DMS79 (cell line): ENCODE results near the gene ANKS1A.
A peak's percentile ranks its signal among the peaks of the same experiment; 100 is the strongest.
"Not testable (repeated sequence)": the region's sequence is repeated elsewhere in the genome, so short reads cannot be mapped to it uniquely, and the experiment has no call there.

Source experiments
- DNase-seq: peaks from one replicate; lab custom pipeline; 2025; lab: John Stamatoyannopoulos, UW

ANKS1A gene, protein sequence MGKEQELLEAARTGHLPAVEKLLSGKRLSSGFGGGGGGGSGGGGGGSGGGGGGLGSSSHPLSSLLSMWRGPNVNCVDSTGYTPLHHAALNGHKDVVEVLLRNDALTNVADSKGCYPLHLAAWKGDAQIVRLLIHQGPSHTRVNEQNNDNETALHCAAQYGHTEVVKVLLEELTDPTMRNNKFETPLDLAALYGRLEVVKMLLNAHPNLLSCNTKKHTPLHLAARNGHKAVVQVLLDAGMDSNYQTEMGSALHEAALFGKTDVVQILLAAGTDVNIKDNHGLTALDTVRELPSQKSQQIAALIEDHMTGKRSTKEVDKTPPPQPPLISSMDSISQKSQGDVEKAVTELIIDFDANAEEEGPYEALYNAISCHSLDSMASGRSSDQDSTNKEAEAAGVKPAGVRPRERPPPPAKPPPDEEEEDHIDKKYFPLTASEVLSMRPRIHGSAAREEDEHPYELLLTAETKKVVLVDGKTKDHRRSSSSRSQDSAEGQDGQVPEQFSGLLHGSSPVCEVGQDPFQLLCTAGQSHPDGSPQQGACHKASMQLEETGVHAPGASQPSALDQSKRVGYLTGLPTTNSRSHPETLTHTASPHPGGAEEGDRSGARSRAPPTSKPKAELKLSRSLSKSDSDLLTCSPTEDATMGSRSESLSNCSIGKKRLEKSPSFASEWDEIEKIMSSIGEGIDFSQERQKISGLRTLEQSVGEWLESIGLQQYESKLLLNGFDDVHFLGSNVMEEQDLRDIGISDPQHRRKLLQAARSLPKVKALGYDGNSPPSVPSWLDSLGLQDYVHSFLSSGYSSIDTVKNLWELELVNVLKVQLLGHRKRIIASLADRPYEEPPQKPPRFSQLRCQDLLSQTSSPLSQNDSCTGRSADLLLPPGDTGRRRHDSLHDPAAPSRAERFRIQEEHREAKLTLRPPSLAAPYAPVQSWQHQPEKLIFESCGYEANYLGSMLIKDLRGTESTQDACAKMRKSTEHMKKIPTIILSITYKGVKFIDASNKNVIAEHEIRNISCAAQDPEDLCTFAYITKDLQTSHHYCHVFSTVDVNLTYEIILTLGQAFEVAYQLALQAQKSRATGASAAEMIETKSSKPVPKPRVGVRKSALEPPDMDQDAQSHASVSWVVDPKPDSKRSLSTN

DNA sequence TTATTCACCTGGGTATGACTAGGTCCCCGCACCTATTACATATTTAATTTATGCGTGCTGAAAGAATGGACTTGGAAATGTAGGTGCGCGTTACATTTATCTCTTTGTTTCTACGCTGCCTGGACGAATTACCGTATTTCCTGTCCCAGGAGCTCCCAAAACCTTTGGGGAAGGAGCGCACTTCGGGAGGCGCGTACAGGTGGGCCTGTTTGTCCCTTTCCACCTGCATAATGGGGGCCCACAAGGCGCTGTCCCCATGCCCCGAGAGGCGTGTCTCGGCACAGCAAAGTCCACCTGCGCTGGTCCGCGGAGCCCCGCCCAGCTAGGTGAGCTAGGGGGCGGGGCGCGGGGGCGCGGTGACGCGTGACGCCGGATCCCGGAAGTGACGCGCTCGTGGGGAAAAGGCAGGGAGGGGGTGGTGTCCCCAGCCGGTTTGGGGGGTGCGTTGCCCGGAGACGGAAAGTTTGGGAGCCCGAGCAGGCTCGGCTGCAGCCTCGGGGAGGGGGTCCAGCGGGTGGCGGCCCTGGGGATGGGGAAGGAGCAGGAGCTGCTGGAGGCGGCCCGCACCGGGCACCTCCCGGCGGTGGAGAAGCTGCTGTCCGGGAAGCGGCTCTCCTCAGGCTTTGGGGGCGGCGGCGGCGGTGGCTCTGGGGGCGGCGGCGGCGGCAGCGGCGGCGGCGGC is at the start of gene ANKS1A:
Gene ANKS1A, plus strand, starts transcription at position 382 of the 682 bp plus-strand sequence. Its CDS starts 148 bp downstream, at position 530.
- DNase-seq = peak; percentile 71

DNA sequence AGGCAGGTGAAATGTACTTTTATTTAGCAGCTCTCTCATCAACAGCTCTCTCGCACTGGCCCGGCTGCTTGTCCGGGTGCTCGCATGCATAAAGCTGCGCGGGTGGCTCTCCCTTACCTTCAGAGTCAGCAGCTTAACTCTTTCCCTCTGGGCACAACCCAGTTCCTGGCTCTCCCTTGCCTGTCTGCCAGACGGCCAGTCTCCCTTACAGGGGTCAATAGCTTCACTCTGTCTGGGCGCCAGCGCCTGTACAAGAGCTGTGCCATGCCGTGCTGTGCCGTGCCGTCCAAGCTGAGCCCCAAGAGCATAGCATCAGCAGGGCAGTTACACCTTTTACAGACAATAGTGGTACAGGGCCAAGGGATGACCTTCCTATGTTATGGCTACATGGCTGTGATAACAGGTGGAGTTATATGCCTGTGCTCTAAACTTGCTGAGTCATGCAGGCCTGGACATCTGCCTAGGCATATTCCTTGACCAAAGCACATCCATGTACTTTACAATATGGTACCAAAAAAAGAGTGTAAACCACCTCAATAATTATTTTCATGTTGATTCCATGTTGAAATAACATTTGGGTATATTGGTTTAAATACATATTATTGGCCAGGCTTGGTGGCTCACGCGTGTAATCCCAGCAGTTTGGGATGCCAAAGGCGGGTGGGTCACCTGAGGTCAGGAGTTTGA is 49.2 kb upstream of the ANKS1A start:
- no peak for DNase-seq

DNA sequence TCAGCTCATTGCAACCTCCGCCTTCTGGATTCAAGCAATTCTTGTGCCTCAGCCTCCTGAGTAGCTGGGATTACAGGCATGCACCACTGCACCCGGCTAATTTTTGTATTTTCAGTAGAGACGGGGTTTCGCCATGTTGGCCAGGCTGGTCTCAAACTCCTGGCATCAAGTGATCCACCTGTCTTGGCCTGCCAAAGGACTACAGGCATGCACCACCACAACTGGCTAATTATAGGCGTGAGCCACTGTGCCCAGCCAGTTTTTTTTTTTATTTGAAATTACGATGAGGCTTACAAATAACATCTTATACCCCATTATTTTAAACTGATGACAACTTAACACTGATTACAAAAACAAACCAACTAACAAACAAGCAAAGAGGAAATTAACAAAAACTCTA is 40.0 kb upstream of the ANKS1A start:
- DNase-seq = not testable (repeated sequence)

DNA sequence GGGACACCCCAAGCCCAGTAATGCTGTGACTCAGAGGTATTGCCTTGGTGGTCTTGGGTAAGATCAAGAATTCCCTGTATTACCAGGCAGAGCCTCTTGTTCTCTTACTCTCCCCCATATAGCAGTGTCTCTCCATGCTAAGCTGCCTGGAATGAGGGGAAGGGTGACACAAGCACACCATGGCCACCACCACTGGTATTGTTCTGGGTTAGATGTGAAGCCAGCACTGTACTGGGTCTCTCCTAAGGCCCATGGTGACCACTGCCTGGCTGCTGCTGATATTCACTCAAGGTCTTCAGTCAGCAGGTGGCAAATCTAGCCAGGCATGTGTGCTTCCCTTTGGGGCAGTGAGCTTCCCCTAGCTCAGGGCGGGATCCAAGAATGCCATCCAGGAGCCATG is 37.7 kb upstream of the ANKS1A start:
- no peak for DNase-seq

DNA sequence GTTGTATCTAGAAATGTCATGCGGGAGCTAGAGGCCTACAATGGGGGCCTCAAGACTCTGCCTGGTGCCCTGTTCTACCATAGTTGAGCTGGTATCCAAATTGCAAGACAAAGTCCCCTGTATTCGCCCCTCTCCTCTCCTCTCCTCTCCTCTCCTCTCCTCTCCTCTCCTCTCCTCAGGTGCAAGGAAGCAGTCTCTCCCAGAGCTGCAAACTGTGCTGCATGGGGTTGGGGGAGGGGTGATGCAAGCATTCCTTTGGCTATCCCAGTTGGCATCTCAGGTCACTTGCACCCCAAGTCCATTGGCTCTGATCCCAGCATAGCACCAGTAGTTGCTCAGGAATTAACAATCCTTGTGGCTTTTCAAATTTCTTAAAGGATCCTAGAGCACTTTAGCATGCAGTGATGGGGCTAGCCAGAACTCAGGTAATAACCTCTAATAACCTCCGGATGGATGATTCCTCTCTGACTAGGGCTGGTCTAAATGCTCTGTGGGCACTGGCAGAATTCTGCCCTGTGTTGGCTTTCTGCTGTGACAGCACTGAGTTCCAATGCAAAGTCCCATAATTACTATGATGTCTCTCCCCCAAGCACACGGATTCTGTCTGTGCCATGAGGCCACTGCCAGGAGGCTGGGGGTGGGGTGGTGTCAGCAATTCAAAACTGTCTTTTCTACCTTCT is 36.5 kb upstream of the ANKS1A start:
- no peak for DNase-seq

DNA sequence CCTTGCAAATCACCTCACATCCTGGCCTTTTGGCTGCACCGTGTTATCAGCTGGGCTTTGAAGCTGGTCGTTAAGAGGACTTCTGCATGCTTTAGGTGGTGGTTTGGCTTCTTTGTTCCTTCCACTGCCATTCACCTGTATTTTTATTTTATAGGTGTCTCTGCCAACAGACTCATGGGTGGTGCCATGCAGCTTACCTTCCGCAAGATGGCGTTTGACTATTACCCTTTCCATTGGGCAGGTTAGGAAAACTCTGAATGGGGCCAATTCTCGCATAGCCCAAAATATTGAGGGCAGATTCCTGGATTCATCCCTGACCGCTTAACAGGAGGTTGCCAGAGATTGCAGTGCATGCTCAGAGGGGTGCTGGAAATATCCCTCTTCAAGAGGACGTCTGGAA is 33.6 kb upstream of the ANKS1A start:
- DNase-seq = no peak

DNA sequence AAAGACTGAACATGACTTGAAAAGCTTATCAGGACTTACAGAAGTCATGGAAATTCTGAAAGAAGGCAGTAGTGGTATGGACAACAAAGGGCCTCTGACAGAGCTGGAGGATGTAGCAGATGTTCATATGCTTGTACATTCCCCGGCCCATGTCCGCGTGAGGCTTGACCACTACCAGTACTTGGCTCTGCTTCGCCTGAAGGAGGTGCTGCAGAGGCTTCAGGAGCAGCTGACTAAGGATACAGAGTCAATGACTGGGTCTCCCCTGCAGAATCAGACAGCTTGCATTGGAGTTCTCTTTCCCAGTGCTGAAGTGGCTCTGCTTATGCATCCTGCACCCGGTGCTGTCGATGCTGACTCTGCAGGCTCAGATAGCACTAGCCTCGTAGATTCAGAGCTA is 30.4 kb upstream of the ANKS1A start:
- no peak for DNase-seq

DNA sequence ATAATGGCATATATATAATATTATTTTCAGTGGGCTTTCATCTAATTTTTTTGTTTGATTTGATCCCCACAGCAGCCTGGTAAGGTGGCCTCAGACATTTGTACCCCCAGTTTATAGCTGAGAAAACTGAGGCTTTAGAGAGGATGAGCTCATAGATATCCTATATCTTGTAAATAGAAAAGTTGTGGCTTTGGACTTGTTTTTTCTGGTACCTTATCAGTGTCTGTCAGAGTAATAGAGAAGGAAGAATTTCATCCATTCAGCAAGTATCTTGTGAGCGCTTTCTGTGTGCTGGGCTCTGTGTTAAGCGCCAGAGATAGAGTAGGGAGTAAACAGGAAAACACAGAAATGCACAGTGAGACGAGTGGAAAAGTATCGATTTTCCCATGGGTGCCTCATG is 29.1 kb upstream of the ANKS1A start:
- DNase-seq = no peak

DNA sequence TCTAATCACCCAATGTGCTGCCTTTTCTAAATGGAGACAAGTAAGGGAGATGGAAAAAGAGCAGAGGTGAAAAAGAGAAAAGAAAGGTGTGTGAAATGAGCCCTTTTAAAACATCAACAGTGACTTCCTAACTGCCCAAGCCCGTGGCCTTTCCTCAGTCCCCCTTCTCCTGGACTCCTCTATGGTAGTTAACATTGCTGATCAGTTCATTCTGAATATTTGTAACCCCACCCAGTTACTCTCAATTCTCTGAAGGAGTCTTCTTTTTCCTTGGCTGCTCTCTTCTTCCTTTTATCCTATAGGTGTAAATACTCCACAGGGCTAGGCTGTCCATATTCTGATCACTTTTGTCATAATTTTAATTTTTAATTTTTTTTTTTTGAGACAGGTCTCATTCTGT is 28.3 kb upstream of the ANKS1A start:
- DNase-seq = no peak

DNA sequence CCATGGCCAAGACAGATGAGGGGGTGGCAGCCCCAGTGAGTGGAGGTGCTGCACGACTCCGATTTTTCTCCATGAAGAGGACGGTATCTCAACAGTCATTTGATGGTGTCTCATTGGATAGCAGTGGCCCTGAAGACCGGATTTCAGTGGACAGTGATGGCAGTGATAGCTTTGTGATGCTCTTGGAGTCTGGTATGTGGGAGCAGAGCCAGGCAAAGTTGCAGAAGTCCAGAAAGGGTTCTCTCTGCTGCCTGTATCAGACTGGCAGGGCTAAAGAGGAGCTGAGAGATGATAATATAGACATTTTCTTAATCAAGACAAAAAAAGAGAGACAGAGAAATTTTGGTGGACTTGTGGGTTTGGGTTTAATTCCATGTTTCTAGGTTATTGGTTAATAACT is 25.0 kb upstream of the ANKS1A start:
- no peak for DNase-seq

DNA sequence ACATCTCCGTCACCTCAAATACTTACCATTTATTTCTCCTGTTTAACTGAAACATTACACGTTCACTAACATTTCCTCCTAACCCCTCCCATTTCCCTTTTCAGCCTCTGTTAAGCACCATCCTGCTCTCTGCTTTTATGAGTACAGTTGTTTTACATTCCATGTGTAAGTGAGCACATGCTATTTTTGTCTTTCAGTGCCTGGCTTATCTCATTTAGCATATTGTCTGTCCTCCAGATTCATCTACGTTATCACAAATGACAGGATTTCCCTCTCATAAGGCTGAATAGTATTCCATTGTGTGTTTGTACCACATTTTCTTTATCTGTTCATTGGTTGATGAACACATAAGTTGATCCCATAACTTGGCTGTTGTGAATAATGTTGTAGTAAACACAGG is 23.9 kb upstream of the ANKS1A start:
- no peak for DNase-seq

DNA sequence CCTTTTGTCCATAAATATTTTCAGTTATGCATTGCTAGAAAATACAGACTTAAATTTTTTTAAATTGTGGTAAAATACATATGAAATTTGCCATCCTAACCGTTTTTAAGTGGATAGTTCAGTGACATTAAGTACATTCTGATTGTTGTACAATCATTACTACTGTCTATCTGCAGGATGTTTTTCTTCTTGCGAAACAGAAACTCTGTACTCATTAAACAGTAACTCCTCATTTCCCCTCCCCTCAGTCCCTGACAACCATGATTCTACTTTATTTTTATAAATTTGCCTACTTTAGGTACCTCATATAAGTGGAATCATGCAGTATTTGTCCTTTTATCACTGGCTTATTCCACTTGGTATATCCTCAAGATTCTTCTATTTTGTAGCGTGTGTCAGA is 22.5 kb upstream of the ANKS1A start:
- no peak for DNase-seq

DNA sequence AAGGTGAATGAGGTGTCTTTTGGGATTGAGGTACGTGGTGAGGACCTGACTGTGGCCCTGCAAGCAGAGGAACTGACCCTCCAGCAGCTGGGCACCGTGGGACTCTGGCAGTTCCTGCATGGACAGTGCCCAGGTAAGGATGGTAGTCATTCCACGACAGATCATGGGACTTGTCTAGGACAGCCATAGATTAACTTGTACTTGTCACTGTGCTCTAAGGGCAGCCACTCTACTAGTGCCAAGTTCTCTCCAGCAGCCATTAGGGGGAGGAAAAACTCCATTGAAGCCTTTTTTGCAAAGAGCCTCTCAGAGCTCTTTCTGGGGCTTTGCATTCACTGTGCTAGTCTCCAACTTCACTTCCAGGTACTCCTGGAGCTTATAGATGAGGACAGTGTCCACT is 21.6 kb upstream of the ANKS1A start:
- DNase-seq = no peak

DNA sequence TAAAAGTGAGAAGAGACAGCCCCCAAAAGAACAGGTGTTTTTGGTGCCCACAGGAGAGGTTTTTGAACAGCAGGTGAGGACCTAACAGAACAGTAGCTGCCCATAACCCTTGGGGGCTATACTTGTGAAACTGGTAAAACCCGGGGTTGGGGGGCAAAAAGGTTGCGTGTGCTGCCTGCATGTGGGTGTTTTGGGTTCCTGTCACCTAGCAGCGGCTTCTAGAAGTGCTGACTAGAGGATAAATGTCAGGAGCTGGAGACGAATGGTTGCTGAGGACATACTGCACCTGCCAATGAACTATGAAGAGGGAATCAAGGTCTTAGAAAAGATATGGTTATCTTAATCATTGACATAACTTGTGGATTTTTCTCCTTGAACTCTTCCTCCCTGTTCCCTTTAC is 17.2 kb upstream of the ANKS1A start:
- DNase-seq = no peak

DNA sequence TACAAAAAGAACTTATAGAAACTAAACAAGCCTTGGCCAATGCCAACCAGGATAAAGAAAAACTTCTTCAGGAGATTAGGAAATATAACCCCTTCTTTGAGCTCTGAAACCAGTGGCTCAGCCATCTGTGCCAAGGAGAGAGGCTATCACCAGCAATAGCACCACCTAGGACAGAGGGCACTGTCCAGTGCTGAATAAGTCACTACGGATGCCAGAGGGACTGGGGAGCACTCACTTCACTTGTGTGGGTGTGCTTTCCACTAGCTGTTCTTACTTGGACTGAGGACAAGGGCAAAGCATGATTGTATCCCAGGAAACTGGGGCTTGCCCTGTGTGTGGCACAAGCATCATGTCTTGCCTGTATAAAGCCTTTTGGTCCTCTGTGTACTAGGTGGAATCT is 16.7 kb upstream of the ANKS1A start:
- DNase-seq = no peak

DNA sequence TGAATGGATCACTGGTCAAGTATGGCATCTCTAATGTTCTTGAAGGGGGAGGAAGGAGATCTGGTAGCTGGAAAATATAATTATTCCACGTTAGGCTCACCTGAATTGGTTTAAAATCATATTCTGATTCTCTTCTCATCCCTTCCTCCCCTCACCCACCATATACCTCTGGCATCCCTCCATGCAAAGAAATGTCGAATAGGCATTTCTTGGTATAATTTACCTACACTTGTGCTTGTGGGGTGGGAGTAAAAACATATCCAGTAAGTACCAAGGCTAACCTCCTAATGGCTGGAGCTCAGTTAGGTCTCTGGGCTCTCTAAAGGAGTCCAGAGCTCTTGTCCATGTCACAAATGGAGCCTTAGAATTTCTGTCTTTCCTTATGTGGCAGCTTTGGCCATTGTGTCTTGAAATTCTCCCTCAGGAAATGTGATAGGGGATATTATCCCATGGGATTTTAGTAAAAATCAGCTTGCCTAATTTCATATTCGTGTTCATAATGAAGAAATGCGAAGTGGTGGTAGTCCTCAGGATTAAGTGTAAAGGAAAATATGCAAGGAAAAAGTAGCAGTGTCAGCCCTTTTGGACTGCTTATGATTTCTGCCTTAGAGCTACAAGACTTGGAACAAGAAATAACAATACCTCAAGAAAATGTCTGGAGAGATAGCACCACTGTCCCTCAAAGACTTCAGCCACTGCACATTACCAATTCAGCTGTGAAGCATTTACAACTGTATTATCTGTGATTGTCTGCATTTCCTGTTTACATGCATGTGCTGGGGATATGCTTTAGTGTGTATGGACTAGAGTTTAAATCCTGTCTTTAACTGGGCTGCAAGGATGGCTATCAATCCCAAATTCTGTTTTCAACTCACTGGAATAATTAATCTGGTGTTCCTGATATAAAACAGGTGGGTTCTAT is 13.5 kb upstream of the ANKS1A start:
- no peak for DNase-seq

DNA sequence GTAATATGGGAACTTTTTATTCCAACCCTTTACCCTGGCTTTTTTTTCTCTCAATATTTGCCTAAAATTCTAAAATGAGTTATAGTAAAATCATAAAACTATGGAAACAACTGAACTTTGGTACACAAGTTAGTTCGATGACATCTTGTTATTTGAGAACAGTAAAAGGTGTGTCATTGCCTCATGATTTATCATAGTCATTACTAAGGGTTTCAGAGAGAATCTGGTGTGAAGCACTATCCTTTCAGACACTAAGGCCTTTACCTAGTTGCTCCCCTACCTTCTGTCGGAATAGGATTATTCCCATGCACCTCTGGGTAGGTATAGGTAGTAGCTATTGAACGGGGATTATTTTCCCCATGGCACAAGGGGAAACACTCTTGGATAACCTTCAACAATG is 12.6 kb upstream of the ANKS1A start:
- no peak for DNase-seq

DNA sequence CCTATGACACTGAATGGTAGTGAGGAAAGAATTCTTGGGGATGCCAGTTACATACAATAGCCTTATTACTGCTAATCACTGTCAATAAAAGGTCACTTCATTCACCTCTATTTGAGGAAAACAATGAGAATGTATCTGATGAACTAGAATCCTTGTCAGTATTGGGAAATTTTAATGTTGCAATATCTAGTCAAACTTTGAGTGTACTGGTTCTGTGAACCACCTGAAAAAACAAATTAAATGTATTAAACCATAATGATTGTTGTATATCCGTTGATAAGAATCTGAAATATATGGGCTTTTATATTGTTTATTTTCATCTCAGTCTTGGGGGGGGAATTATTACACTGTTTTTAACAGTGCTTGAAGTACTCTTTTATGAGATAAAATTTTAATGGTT is 11.8 kb upstream of the ANKS1A start:
- DNase-seq = no peak

DNA sequence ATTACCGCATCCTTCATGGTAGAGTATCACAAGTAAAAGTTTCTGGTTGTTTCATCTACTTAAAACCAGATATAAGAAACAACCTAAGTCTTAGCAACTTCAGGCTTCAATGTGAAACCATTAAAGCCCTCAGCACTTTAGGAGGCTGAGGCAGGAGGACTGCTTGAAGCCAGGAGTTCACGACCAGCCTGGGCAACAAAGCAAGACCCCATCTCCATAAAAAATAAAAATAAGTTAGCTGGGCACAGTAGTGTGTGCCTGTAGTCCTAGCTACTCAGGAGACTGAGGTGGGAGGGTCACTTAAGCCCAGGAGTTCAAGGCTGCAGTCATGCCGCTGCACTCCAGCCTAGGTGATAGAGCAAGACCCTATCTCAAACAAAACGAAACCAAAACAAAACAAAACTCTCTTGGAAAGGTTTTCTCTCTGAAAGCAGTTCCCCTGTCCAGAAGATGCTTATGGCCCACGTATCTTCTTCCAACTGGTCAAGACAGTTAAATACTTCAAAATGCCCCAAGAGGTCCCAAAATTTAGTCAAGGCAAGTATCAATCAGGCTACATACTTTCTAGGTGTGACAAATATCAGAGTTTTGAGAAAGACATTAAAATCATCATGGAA is 11.1 kb upstream of the ANKS1A start:
- DNase-seq = no peak
